Measurements from ENCODE around the gene GCNA. TPM values are rescaled to one million over a fixed set of nuclear protein-coding genes. Genes with fewer than 3 reads are reported as not detected.

Gene GCNA
- total RNA-seq, 2 donors from 2014 or later, result 0.48 to 3.0 TPM

GRCh38 chrX:71622576-71623450 lies 44.6 kb downstream of the GCNA start:
- Histone ChIP-seq H3K36me3 (no peaks in the 10 kb centered on the region), H3K27me3 (no peaks in the 10 kb centered on the region), H3K9me3 (no peaks in the 10 kb centered on the region), H3K4me3 (no peak overlapping the region), H3K4me1 (peaks cover 0 to 19% of the 10 kb centered on the region in 2 donors), H3K27ac (peak overlapping the region; percentile 46 to 69)
- peak; percentile 9 to 24 for TF ChIP-seq CTCF (IDR thresholded peaks at IDR 0.05)
- peak; percentile 74 for DNase-seq (ENCODE audit: low spot score)

GRCh38 chrX:71623714-71624113 lies 45.5 kb downstream of the GCNA start:
- Histone ChIP-seq H3K4me3 (no peak overlapping the region), H3K27ac (no peak overlapping the region), H3K9me3 (no peaks in the 10 kb centered on the region), H3K27me3 (no peaks in the 10 kb centered on the region), H3K4me1 (peaks cover 0 to 19% of the 10 kb centered on the region in 2 donors), H3K36me3 (no peaks in the 10 kb centered on the region)
- no peak for DNase-seq (ENCODE audit: low spot score)
- no peak for TF ChIP-seq CTCF (IDR thresholded peaks at IDR 0.05)

GRCh38 chrX:71625471-71625870 lies 47.2 kb downstream of the GCNA start:
- TF ChIP-seq CTCF (IDR thresholded peaks at IDR 0.05), result no peak
- peaks cover 0 to 19% of the 10 kb centered on the region in 2 donors for H3K4me1 ChIP-seq
- H3K27me3 ChIP-seq, result no peaks in the 10 kb centered on the region
- no peak for DNase-seq (ENCODE audit: low spot score)
- no peaks in the 10 kb centered on the region for H3K36me3 ChIP-seq
- no peak overlapping the region for H3K27ac ChIP-seq
- H3K9me3 ChIP-seq, result no peaks in the 10 kb centered on the region
- no peak overlapping the region for H3K4me3 ChIP-seq

GRCh38 chrX:71626576-71626975 lies 48.3 kb downstream of the GCNA start:
- Histone ChIP-seq H3K36me3 (no peaks in the 10 kb centered on the region), H3K4me1 (peaks cover 0 to 19% of the 10 kb centered on the region in 2 donors), H3K4me3 (no peak overlapping the region), H3K27me3 (no peaks in the 10 kb centered on the region), H3K27ac (no peak overlapping the region), H3K9me3 (no peaks in the 10 kb centered on the region)
- no peak for DNase-seq (ENCODE audit: low spot score)
- TF ChIP-seq CTCF (IDR thresholded peaks at IDR 0.05), result no peak

- H3K36me3 ChIP-seq, result no peaks in the 10 kb centered on the region
- H3K9me3 ChIP-seq, result no peaks in the 10 kb centered on the region
- no peak for TF ChIP-seq CTCF (IDR thresholded peaks at IDR 0.05)
- peaks cover 0 to 8% of the 10 kb centered on the region in 2 donors for H3K4me1 ChIP-seq
- no peak overlapping the region for H3K27ac ChIP-seq
- H3K27me3 ChIP-seq, result no peaks in the 10 kb centered on the region
- no peak overlapping the region for H3K4me3 ChIP-seq
- no peak for DNase-seq (ENCODE audit: low spot score)
These were observed 49.6 kb downstream of the GCNA start for GRCh38 chrX:71627588-71628404.

Measured in right atrium auricular region (tissue), 2 donors.